Neuronal stem cell (in vitro differentiated cells): ENCODE measurements around the gene CCHCR1.
"Not testable (repeated sequence)": the region's sequence is repeated elsewhere in the genome, so short reads cannot be mapped to it uniquely, and the experiment has no call there.

Experiments
- DNase-seq: peaks from one replicate; pipeline ENCODE4 v3.0.0-alpha.2; 2013; ENCODE audit warnings: low spot score
- H2AFZ ChIP-seq: one replicate; pipeline ENCODE4 v1.6.1; 2013; ENCODE audit warnings: mild to moderate bottlenecking, low read length, inconsistent platforms
- H2AK5ac ChIP-seq: 2 replicates; pipeline ENCODE4 v1.6.1; 2013; ENCODE audit warnings: low read depth, mild to moderate bottlenecking, inconsistent platforms, low read length, moderate library complexity, mixed read lengths
- H2BK120ac ChIP-seq: 2 replicates; pipeline ENCODE4 v1.6.1; 2013; ENCODE audit warnings: low read depth, mild to moderate bottlenecking, inconsistent platforms, low read length, moderate library complexity, mixed read lengths
- H2BK12ac ChIP-seq: one replicate; pipeline ENCODE4 v1.6.1; 2013; ENCODE audit warnings: low read length, inconsistent platforms
- H2BK15ac ChIP-seq: 2 replicates; pipeline ENCODE4 v1.6.1; 2013; ENCODE audit warnings: mild to moderate bottlenecking, low read length, inconsistent platforms, mixed read lengths
- H2BK5ac ChIP-seq: one replicate; pipeline ENCODE4 v1.6.1; 2013; ENCODE audit warnings: inconsistent platforms, mild to moderate bottlenecking, low read length, moderate library complexity
- H3K14ac ChIP-seq: one replicate; pipeline ENCODE4 v1.6.1; 2013; ENCODE audit warnings: low read length, inconsistent platforms
- H3K18ac ChIP-seq: 2 replicates; pipeline ENCODE4 v1.6.1; 2013; ENCODE audit warnings: low read length, inconsistent platforms
- H3K23ac ChIP-seq: 2 replicates; pipeline ENCODE4 v1.6.1; 2013; ENCODE audit warnings: low read depth, mild to moderate bottlenecking, mixed read lengths, low read length, inconsistent platforms; ENCODE audit not compliant: poor library complexity
- H3K27ac ChIP-seq: replicated peaks from 3 replicates; pipeline ENCODE4 v1.5.1; 2013; ENCODE audit warnings: low read length, inconsistent platforms
- H3K27me3 ChIP-seq, 3 experiments: 2 replicates each; pipeline ENCODE4 v1.6.1; 2013; ENCODE audit warnings: low read length in 3 of 3, mild to moderate bottlenecking in 2 of 3, inconsistent platforms in 1 of 3, low read depth in 1 of 3, mixed read lengths in 1 of 3, moderate library complexity in 1 of 3; ENCODE audit not compliant: control insufficient read depth in 3 of 3, insufficient read depth in 3 of 3
- H3K36me3 ChIP-seq, 2 donors: replicated peaks in 1 of 2; 2 replicates each; pipeline ENCODE4 v1.6.1; 2013; ENCODE audit warnings: low read length in 2 of 2; ENCODE audit not compliant: control insufficient read depth in 2 of 2, insufficient read depth in 2 of 2
- H3K4ac ChIP-seq: 2 replicates; pipeline ENCODE4 v1.6.1; 2013; ENCODE audit warnings: inconsistent platforms, mild to moderate bottlenecking, low read length, moderate library complexity
- H3K4me1 ChIP-seq, 2 donors: 1 replicate in 1 of 2; 2 replicates in 1 of 2; pipeline ENCODE4 v1.6.1; 2013; ENCODE audit warnings: low read length in 2 of 2, low read depth in 1 of 2; ENCODE audit not compliant: control insufficient read depth in 2 of 2, insufficient read depth in 1 of 2
- H3K4me2 ChIP-seq: one replicate; pipeline ENCODE4 v1.6.1; 2013; ENCODE audit warnings: mild to moderate bottlenecking, low read length, inconsistent platforms; ENCODE audit not compliant: insufficient read depth, poor library complexity, severe bottlenecking
- H3K4me3 ChIP-seq, 2 donors: 2 replicates each; pipeline ENCODE4 v1.5.1; 2013; ENCODE audit warnings: low read length in 2 of 2, mild to moderate bottlenecking in 2 of 2, inconsistent platforms in 1 of 2, moderate library complexity in 1 of 2
- H3K79me1 ChIP-seq: one replicate; pipeline ENCODE4 v1.6.1; 2013; ENCODE audit warnings: low read depth, mild to moderate bottlenecking, inconsistent platforms, low read length, moderate library complexity
- H3K9ac ChIP-seq: one replicate; pipeline ENCODE4 v1.6.1; 2013; ENCODE audit warnings: mild to moderate bottlenecking, low read depth, low read length, inconsistent platforms; ENCODE audit not compliant: poor library complexity
- H3K9me3 ChIP-seq, 2 donors: replicated peaks in 1 of 2; 2 replicates each; pipeline versions ENCODE3 to v1.6.1; 2013; ENCODE audit warnings: low read length in 2 of 2, mild to moderate bottlenecking in 2 of 2, inconsistent platforms in 1 of 2, low read depth in 1 of 2, mixed read lengths in 1 of 2, moderate library complexity in 1 of 2; ENCODE audit not compliant: control insufficient read depth in 2 of 2, insufficient read depth in 1 of 2
- H4K8ac ChIP-seq: one replicate; pipeline ENCODE4 v1.6.1; 2013; ENCODE audit warnings: low read depth, mild to moderate bottlenecking, inconsistent platforms, low read length, moderate library complexity
- H4K91ac ChIP-seq: one replicate; pipeline ENCODE4 v1.6.1; 2013; ENCODE audit warnings: low read length, low read depth, mild to moderate bottlenecking, inconsistent platforms; ENCODE audit not compliant: poor library complexity
- WGBS, 2 donors: extraction: QIAGEN DNeasy Blood & Tissue Kit; methylation state at CpG; one replicate each; pipeline ENCODE4 v1.1.7; 2013; ENCODE audit warnings: missing lambda C conversion rate in 2 of 2, mixed read lengths in 1 of 2; ENCODE audit not compliant: insufficient read length in 2 of 2, insufficient replicate concordance in 1 of 2; ENCODE audit errors: extremely low coverage in 2 of 2; 5-methylcytosine and 5-hydroxymethylcytosine counted together

Gene CCHCR1

GRCh38 chr6:31196251-31197022 lies 38.8 kb upstream of the CCHCR1 start:
- not testable (repeated sequence) for H3K27me3 ChIP-seq, H3K36me3 ChIP-seq, H3K18ac ChIP-seq, H4K91ac ChIP-seq, H3K79me1 ChIP-seq, H3K14ac ChIP-seq, H3K4me2 ChIP-seq, H3K23ac ChIP-seq, H3K9me3 ChIP-seq, H2BK15ac ChIP-seq, H2BK5ac ChIP-seq, H3K4me1 ChIP-seq, H2BK120ac ChIP-seq, H3K4ac ChIP-seq, H2AK5ac ChIP-seq, H4K8ac ChIP-seq, H2BK12ac ChIP-seq, H3K27ac ChIP-seq, H3K9ac ChIP-seq, DNase-seq
- Histone ChIP-seq H3K4me3 (peak overlapping the region in 1 of 2 donors; percentile 60), H2AFZ (peak overlapping the region; percentile 97)
- WGBS, 2 donors = no CpG with 5 or more reads among the region's 25 CpGs

- no CpG with 5 or more reads among the region's 41 CpGs for WGBS, 2 donors
- H3K27me3 ChIP-seq = not testable (repeated sequence)
These were observed 37.8 kb upstream of the CCHCR1 start for GRCh38 chr6:31195308-31195979.

GRCh38 chr6:31194061-31194834 lies 36.6 kb upstream of the CCHCR1 start:
- no peak overlapping the region for H4K91ac ChIP-seq
- H3K14ac ChIP-seq = no peak overlapping the region
- no peak overlapping the region for H3K4me2 ChIP-seq
- no peak overlapping the region for H3K23ac ChIP-seq
- H3K4ac ChIP-seq = no peak overlapping the region
- H3K4me1 ChIP-seq = no peaks in the 10 kb centered on the region
- H3K36me3 ChIP-seq = no peaks in the 10 kb centered on the region
- H2BK15ac ChIP-seq = peak overlapping the region; percentile 39
- no peak overlapping the region for H2BK12ac ChIP-seq
- H3K79me1 ChIP-seq = no peaks in the 10 kb centered on the region
- no peak overlapping the region for H3K4me3 ChIP-seq
- no CpG with 5 or more reads among the region's 6 CpGs for WGBS, 2 donors
- H3K9me3 ChIP-seq = no peaks in the 10 kb centered on the region
- no peak overlapping the region for H4K8ac ChIP-seq
- H2AFZ ChIP-seq = no peak overlapping the region
- no peak overlapping the region for H3K18ac ChIP-seq
- no peak overlapping the region for H2BK5ac ChIP-seq
- no peak overlapping the region for H2AK5ac ChIP-seq
- H3K27ac ChIP-seq = no peak overlapping the region
- H3K9ac ChIP-seq = no peak overlapping the region
- no peaks in the 10 kb centered on the region for H3K27me3 ChIP-seq
- no peak overlapping the region for H2BK120ac ChIP-seq
- DNase-seq = no peak

More at GRCh38 chr6:31195308-31195979, 37.8 kb upstream of the CCHCR1 start:
- H2BK5ac ChIP-seq, H3K9ac ChIP-seq, H3K18ac ChIP-seq, H4K91ac ChIP-seq, H3K14ac ChIP-seq, H3K9me3 ChIP-seq, H4K8ac ChIP-seq, H2BK15ac ChIP-seq, H3K27ac ChIP-seq, H2BK12ac ChIP-seq, H3K36me3 ChIP-seq, H3K4me1 ChIP-seq, H3K23ac ChIP-seq, H2AFZ ChIP-seq, DNase-seq, H3K4me3 ChIP-seq, H3K4me2 ChIP-seq, H3K4ac ChIP-seq, H2AK5ac ChIP-seq, H3K79me1 ChIP-seq, H2BK120ac ChIP-seq: not testable (repeated sequence)

- H3K9me3 ChIP-seq = no peaks in the 10 kb centered on the region
- WGBS, 2 donors = no CpG with 5 or more reads among the region's 8 CpGs
These were observed 35.6 kb upstream of the CCHCR1 start for GRCh38 chr6:31193206-31193605.

More at GRCh38 chr6:31193206-31193605, 35.6 kb upstream of the CCHCR1 start:
- Histone ChIP-seq H3K18ac (no peak overlapping the region), H2BK12ac (no peak overlapping the region), H2AFZ (no peak overlapping the region), H3K27me3 (no peaks in the 10 kb centered on the region), H4K91ac (no peak overlapping the region), H2BK120ac (no peak overlapping the region), H3K4me3 (no peak overlapping the region), H3K27ac (no peak overlapping the region), H2BK15ac (no peak overlapping the region), H4K8ac (no peak overlapping the region), H3K79me1 (no peaks in the 10 kb centered on the region), H3K4me2 (no peak overlapping the region), H3K9ac (no peak overlapping the region), H3K36me3 (no peaks in the 10 kb centered on the region), H3K23ac (no peak overlapping the region), H3K4me1 (no peaks in the 10 kb centered on the region), H2BK5ac (no peak overlapping the region), H3K4ac (no peak overlapping the region), H2AK5ac (peak overlapping the region; percentile 46), H3K14ac (no peak overlapping the region)
- DNase-seq = no peak
